ENCODE data around the gene USP3. TPM values are rescaled to one million over a fixed set of nuclear protein-coding genes. Genes with fewer than 3 reads are reported as not detected.

USP3 gene
- total RNA-seq, 1 experiment from 2014 or later, result 36.6 TPM

GRCh38 chr15:63491979-63492378, 12.4 kb upstream of the USP3 start:
- H3K27me3 Mint-ChIP-seq (ENCODE audit: low read depth), result peaks cover 38% of the 10 kb centered on the region
- H3K27ac Mint-ChIP-seq, result no peak overlapping the region
- H3K9me3 Mint-ChIP-seq, result no peaks in the 10 kb centered on the region
- DNase-seq (ENCODE audit: low spot score) (no peak), ATAC-seq (no peak)
- peaks cover 53% of the 10 kb centered on the region for H3K4me1 Mint-ChIP-seq
- ChIA-PET CTCF (interaction anchor here (1.0 to 1.5 kb wide), 2 partner anchors 13 to 109 kb away, joined by 3 read pairs; partner anchors contain the start of gene USP3), POLR2A (no interaction called here)
- no peaks in the 10 kb centered on the region for H3K36me3 Mint-ChIP-seq
- no peak overlapping the region for H3K4me3 Mint-ChIP-seq
- TF ChIP-seq JUN (CRISPR knock-in tag; IDR thresholded peaks at IDR 0.05) (no peak), ZNF423 (CRISPR knock-in tag; IDR thresholded peaks at IDR 0.05) (no peak), SMAD3 (CRISPR knock-in tag; IDR thresholded peaks at IDR 0.05; ENCODE audit: borderline replicate concordance) (no peak), SP1 (CRISPR knock-in tag; conservative IDR thresholded peaks at IDR 0.05) (no peak), ZNF317 (CRISPR knock-in tag; IDR thresholded peaks at IDR 0.05; ENCODE audit: borderline replicate concordance, low read depth) (no peak), CBFB (CRISPR knock-in tag; IDR thresholded peaks at IDR 0.05; ENCODE audit: low read depth) (no peak), PRRX2 (CRISPR knock-in tag; IDR thresholded peaks at IDR 0.05) (no peak), GRHL2 (CRISPR knock-in tag; IDR thresholded peaks at IDR 0.05; ENCODE audit: insufficient replicate concordance, severe bottlenecking) (no peak), IRF1 (CRISPR knock-in tag; IDR thresholded peaks at IDR 0.05) (no peak)

GRCh38 chr15:63492541-63493077, 11.8 kb upstream of the USP3 start:
- H3K27ac Mint-ChIP-seq, result no peak overlapping the region
- H3K4me1 Mint-ChIP-seq, result peaks cover 49% of the 10 kb centered on the region
- no peak for TF ChIP-seq ZMAT4 (CRISPR knock-in tag; IDR thresholded peaks at IDR 0.05)
- no peak for TF ChIP-seq ZNF281 (CRISPR knock-in tag; IDR thresholded peaks at IDR 0.05)
- TF ChIP-seq ZNF396 (CRISPR knock-in tag; IDR thresholded peaks at IDR 0.05; ENCODE audit: borderline replicate concordance), result no peak
- no peak for TF ChIP-seq NR1H2 (CRISPR knock-in tag; IDR thresholded peaks at IDR 0.05)
- TF ChIP-seq E2F5 (CRISPR knock-in tag; IDR thresholded peaks at IDR 0.05), result no peak
- no peak for TF ChIP-seq TP53 (CRISPR knock-in tag; IDR thresholded peaks at IDR 0.05)
- TF ChIP-seq TEAD4 (CRISPR knock-in tag; IDR thresholded peaks at IDR 0.05), result no peak
- TF ChIP-seq NR3C1 (CRISPR knock-in tag; conservative IDR thresholded peaks at IDR 0.05; ENCODE audit: low read depth), result no peak
- no peak for TF ChIP-seq TEAD1 (CRISPR knock-in tag; IDR thresholded peaks at IDR 0.05)
- no peak for TF ChIP-seq HMGA2 (CRISPR knock-in tag; IDR thresholded peaks at IDR 0.05)
- TF ChIP-seq FOXP1 (CRISPR knock-in tag; IDR thresholded peaks at IDR 0.05; ENCODE audit: borderline replicate concordance), result no peak
- no peak for TF ChIP-seq ELF4 (CRISPR knock-in tag; IDR thresholded peaks at IDR 0.05; ENCODE audit: low read depth)
- no peak for TF ChIP-seq GTF2I (CRISPR knock-in tag; conservative IDR thresholded peaks at IDR 0.05)
- ATAC-seq (no peak), DNase-seq (ENCODE audit: low spot score) (no peak)
- ChIA-PET CTCF (interaction anchor here (1.0 to 1.5 kb wide), 2 partner anchors 12 to 108 kb away, joined by 3 read pairs; partner anchors contain the start of gene USP3), POLR2A (interaction anchor here (1.1 kb wide), 1 partner anchor 212 kb away, joined by 3 read pairs; no protein-coding TSS in a partner anchor)
- H3K4me3 Mint-ChIP-seq, result no peak overlapping the region
- H3K36me3 Mint-ChIP-seq, result no peaks in the 10 kb centered on the region
- H3K27me3 Mint-ChIP-seq (ENCODE audit: low read depth), result peaks cover 35% of the 10 kb centered on the region
- H3K9me3 Mint-ChIP-seq, result no peaks in the 10 kb centered on the region
